ENCODE data around the gene NAB1. TPM values are rescaled to one million over a fixed set of nuclear protein-coding genes. Genes with fewer than 3 reads are reported as not detected.

The NAB1 gene
- total RNA-seq, 4 donors from 2014 or later, result 34.3 to 63.9 (median 38.4) TPM

GRCh38 chr2:190662754-190663153 lies 13.9 kb downstream of the NAB1 start:
- TF ChIP-seq EP300 (IDR thresholded peaks at IDR 0.05; ENCODE audit: low read depth) (no peak), POLR2AphosphoS5 (IDR thresholded peaks at IDR 0.05) (no peak), POLR2A (IDR thresholded peaks at IDR 0.05) (no peak), CTCF (IDR thresholded peaks at IDR 0.05) (no peak)
- H3K36me3 ChIP-seq, result no peaks in the 10 kb centered on the region
- H3K27me3 ChIP-seq, result no peaks in the 10 kb centered on the region
- H3K4me3 ChIP-seq, result no peak overlapping the region
- peaks cover 8 to 47% (median 9%) of the 10 kb centered on the region in 4 donors for H3K4me1 ChIP-seq
- H3K9me3 ChIP-seq, result no peaks in the 10 kb centered on the region
- in situ Hi-C loops (cut with MboI; ENCODE audit: low pct_ligation_motif_present in 1 of 4, low pct_unique_long_range_greater_than_20kb in 1 of 4, low sequenced_read_pairs in 3 of 4), result loop anchor here in 1 of 4 donors (25.0 kb wide), 1 partner anchor 275 kb away; no protein-coding TSS in a partner anchor
- intact Hi-C loops (cut with DNase I; ENCODE audit: low total_unique reads), result no loop called here
- no peak for DNase-seq
- H3K27ac ChIP-seq, result no peak overlapping the region
- 76 to 83% methylated on average over 3 of the region's 3 CpGs for WGBS, 2 donors (ENCODE audit: low coverage in 1 of 2)

GRCh38 chr2:190663348-190663747 lies 14.5 kb downstream of the NAB1 start:
- H3K27me3 ChIP-seq, result no peaks in the 10 kb centered on the region
- H3K36me3 ChIP-seq, result no peaks in the 10 kb centered on the region
- H3K27ac ChIP-seq, result no peak overlapping the region
- no peak overlapping the region for H3K4me3 ChIP-seq
- in situ Hi-C loops (cut with MboI; ENCODE audit: low pct_ligation_motif_present in 1 of 4, low pct_unique_long_range_greater_than_20kb in 1 of 4, low sequenced_read_pairs in 3 of 4), result loop anchor here in 1 of 4 donors (25.0 kb wide), 1 partner anchor 276 kb away; no protein-coding TSS in a partner anchor
- TF ChIP-seq EP300 (IDR thresholded peaks at IDR 0.05; ENCODE audit: low read depth) (no peak), POLR2AphosphoS5 (IDR thresholded peaks at IDR 0.05) (no peak), POLR2A (IDR thresholded peaks at IDR 0.05) (no peak), CTCF (IDR thresholded peaks at IDR 0.05) (no peak)
- intact Hi-C loops (cut with DNase I; ENCODE audit: low total_unique reads), result no loop called here
- peaks cover 2 to 42% (median 6%) of the 10 kb centered on the region in 4 donors for H3K4me1 ChIP-seq
- no peak for DNase-seq
- 52 to 58% methylated on average over 2 of the region's 2 CpGs for WGBS, 2 donors (ENCODE audit: low coverage in 1 of 2)
- H3K9me3 ChIP-seq, result no peaks in the 10 kb centered on the region

- Histone ChIP-seq H3K9me3 (no peaks in the 10 kb centered on the region), H3K4me1 (peaks cover 0 to 37% (median 6%) of the 10 kb centered on the region in 4 donors), H3K27me3 (no peaks in the 10 kb centered on the region), H3K36me3 (no peaks in the 10 kb centered on the region), H3K4me3 (no peak overlapping the region), H3K27ac (no peak overlapping the region)
- TF ChIP-seq EP300 (IDR thresholded peaks at IDR 0.05; ENCODE audit: low read depth), result no peak
- intact Hi-C loops (cut with DNase I; ENCODE audit: low total_unique reads) (no loop called here), in situ Hi-C loops (cut with MboI; ENCODE audit: low pct_ligation_motif_present in 1 of 4, low pct_unique_long_range_greater_than_20kb in 1 of 4, low sequenced_read_pairs in 3 of 4) (loop anchor here in 1 of 4 donors (25.0 kb wide), 1 partner anchor 277 kb away; no protein-coding TSS in a partner anchor)
- WGBS, 2 donors (ENCODE audit: low coverage in 1 of 2), result 73 to 79% methylated on average over 3 of the region's 3 CpGs
- no peak for DNase-seq
These were observed 15.0 kb downstream of the NAB1 start for GRCh38 chr2:190663839-190664238.

GRCh38 chr2:190664240-190664639 lies 15.4 kb downstream of the NAB1 start:
- Histone ChIP-seq H3K4me3 (no peak overlapping the region), H3K27me3 (no peaks in the 10 kb centered on the region), H3K27ac (no peak overlapping the region), H3K36me3 (no peaks in the 10 kb centered on the region), H3K4me1 (peaks cover 0 to 37% (median 6%) of the 10 kb centered on the region in 4 donors), H3K9me3 (no peaks in the 10 kb centered on the region)
- 78 to 87% methylated on average over 1 to 2 of the region's 2 CpGs for WGBS, 2 donors (ENCODE audit: low coverage in 1 of 2)
- in situ Hi-C loops (cut with MboI; ENCODE audit: low pct_ligation_motif_present in 1 of 4, low pct_unique_long_range_greater_than_20kb in 1 of 4, low sequenced_read_pairs in 3 of 4), result loop anchor here in 1 of 4 donors (25.0 kb wide), 1 partner anchor 277 kb away; no protein-coding TSS in a partner anchor
- intact Hi-C loops (cut with DNase I; ENCODE audit: low total_unique reads), result no loop called here
- TF ChIP-seq EP300 (IDR thresholded peaks at IDR 0.05; ENCODE audit: low read depth), result no peak
- DNase-seq, result no peak

GRCh38 chr2:190666895-190667294 lies 18.0 kb downstream of the NAB1 start:
- no peaks in the 10 kb centered on the region for H3K27me3 ChIP-seq
- WGBS, 2 donors (ENCODE audit: low coverage in 1 of 2), result 50 to 73% methylated on average over 1 of the region's 1 CpG
- TF ChIP-seq POLR2AphosphoS5 (IDR thresholded peaks at IDR 0.05) (no peak), POLR2A (IDR thresholded peaks at IDR 0.05) (no peak), CTCF (IDR thresholded peaks at IDR 0.05) (no peak), EP300 (IDR thresholded peaks at IDR 0.05; ENCODE audit: low read depth) (no peak)
- no peak overlapping the region for H3K4me3 ChIP-seq
- DNase-seq, result no peak
- in situ Hi-C loops (cut with MboI; ENCODE audit: low pct_ligation_motif_present in 1 of 4, low pct_unique_long_range_greater_than_20kb in 1 of 4, low sequenced_read_pairs in 3 of 4), result loop anchor here in 1 of 4 donors (25.0 kb wide), 1 partner anchor 280 kb away; no protein-coding TSS in a partner anchor
- H3K36me3 ChIP-seq, result peaks cover 0 to 11% (median 0%) of the 10 kb centered on the region in 4 donors
- H3K9me3 ChIP-seq, result no peaks in the 10 kb centered on the region
- H3K4me1 ChIP-seq, result peaks cover 0 to 21% (median 6%) of the 10 kb centered on the region in 4 donors
- intact Hi-C loops (cut with DNase I; ENCODE audit: low total_unique reads), result no loop called here
- no peak overlapping the region for H3K27ac ChIP-seq

Data from transverse colon (tissue), 4 donors.